HepG2 (cell line): Measurements from ENCODE around the gene FAM83E. TPM values are rescaled to one million over a fixed set of nuclear protein-coding genes. Genes with fewer than 3 reads are reported as not detected.
A peak's percentile ranks its signal among the peaks of the same experiment; 100 is the strongest.

Experiments used
- ATAC-seq: fragments of 200-7000 bp; cut with Tn5 transposase; 3 replicates; pipeline ENCODE4 v1.9.1; 2020; ENCODE audit warnings: mild to moderate bottlenecking, moderate library complexity
- BruUV-seq: library from RNA; stranded (reverse); fragments of 400-500 nt; replicated peaks from 2 replicates; lab custom pipeline; 2021; lab: Mats Ljungman, UMichigan
- CTCF ChIA-PET: fragments of 300-600 bp; formaldehyde crosslinking; extraction: SDS; loops from one replicate; lab custom pipeline; 2021; ENCODE audit warnings: low total read pairs, inconsistent platforms, low intra/inter-chr PET ratio; lab: Yijun Ruan, JAX
- POLR2A ChIA-PET: fragments of 350-600 bp; sonication (Branson Sonifier 250); formaldehyde crosslinking; loops from one replicate; lab custom pipeline; 2020; ENCODE audit warnings: antibody characterized with exemption, inconsistent platforms; lab: Yijun Ruan, JAX
- DNase-seq: peaks from one replicate; pipeline ENCODE4 v3.0.0-alpha.2; 2015; ENCODE audit warnings: low spot score
- FAIRE-seq: peaks from 3 replicates; lab custom pipeline; 2011; peaks lifted over from hg19 to GRCh38; lab: Jason Lieb, UNC
- H2AFZ ChIP-seq: one replicate; pipeline ENCODE4 v1.6.1; 2011; ENCODE audit warnings: low read length, inconsistent platforms
- H3K27ac ChIP-seq: fragments of 300-600 bp; 3 replicates; pipeline ENCODE4 v1.8.0; 2011; ENCODE audit warnings: mixed run types, mild to moderate bottlenecking, mixed read lengths, low read length, inconsistent platforms; ENCODE audit not compliant: insufficient read depth; ENCODE audit errors: extremely low read length
- H3K27me3 ChIP-seq, 2 experiments: fragments of 200-600 bp in 1 of 2; 2 replicates in 1 of 2; 3 replicates in 1 of 2; pipeline versions ENCODE4 v1.6.0 to v1.8.0; 2011; ENCODE audit warnings: low read length in 2 of 2, mild to moderate bottlenecking in 2 of 2, moderate library complexity in 2 of 2, inconsistent platforms in 1 of 2; ENCODE audit not compliant: insufficient read depth in 2 of 2, control insufficient read depth in 1 of 2
- H3K36me3 ChIP-seq, 2 experiments: fragments of 200-600 bp in 1 of 2; replicated peaks in 1 of 2; 2 replicates in 1 of 2; 3 replicates in 1 of 2; pipeline versions ENCODE4 v1.5.1 to v1.8.0; 2011; ENCODE audit warnings: low read length in 2 of 2, inconsistent platforms in 1 of 2; ENCODE audit not compliant: insufficient read depth in 2 of 2, control insufficient read depth in 1 of 2
- H3K4me1 ChIP-seq: 2 replicates; pipeline ENCODE4 v1.5.1; 2012; ENCODE audit warnings: low read length, inconsistent platforms; ENCODE audit not compliant: insufficient read depth
- H3K4me2 ChIP-seq: 2 replicates; pipeline ENCODE4 v1.6.0; 2011; ENCODE audit warnings: low read depth, low read length, inconsistent platforms
- H3K4me3 ChIP-seq, 3 experiments: fragments of 200-600 bp in 1 of 3; sonication (generic), shearing (Covaris generic) in 1 of 3; replicated peaks in 1 of 3; 2 replicates each; pipeline ENCODE4 v1.5.1; 2011 to 2016; ENCODE audit warnings: low read length in 3 of 3, inconsistent platforms in 2 of 3, low read depth in 2 of 3, mild to moderate bottlenecking in 2 of 3, control low read depth in 1 of 3, mixed read lengths in 1 of 3; ENCODE audit not compliant: insufficient read depth in 1 of 3
- H3K79me2 ChIP-seq: one replicate; pipeline ENCODE4 v1.6.1; 2011; ENCODE audit warnings: low read length, inconsistent platforms; ENCODE audit not compliant: insufficient read depth
- H3K9ac ChIP-seq: 2 replicates; pipeline ENCODE4 v1.6.0; 2011; ENCODE audit warnings: mild to moderate bottlenecking, low read depth, low read length, inconsistent platforms; ENCODE audit not compliant: insufficient read depth
- H3K9me3 ChIP-seq: 2 replicates; pipeline ENCODE4 v1.5.1; 2012; ENCODE audit warnings: mild to moderate bottlenecking, low read length
- H4K20me1 ChIP-seq: 2 replicates; pipeline ENCODE4 v1.6.0; 2011; ENCODE audit warnings: inconsistent platforms, mild to moderate bottlenecking, low read length, moderate library complexity; ENCODE audit not compliant: insufficient read depth
- CTCF ChIP-seq: sonication (generic); formaldehyde crosslinking; IDR thresholded peaks from 2 replicates; pipeline ENCODE4 v1.5.0; 2020; ENCODE audit warnings: mild to moderate bottlenecking, missing genetic modification reagents, moderate library complexity
- HNRNPH1 ChIP-seq: fragments of 200-400 bp; formaldehyde crosslinking; optimal IDR thresholded peaks from 2 replicates; pipeline ENCODE3; 2017; ENCODE audit warnings: mild to moderate bottlenecking, low read depth, low read length
- HOXA3 ChIP-seq: sonication (generic); formaldehyde crosslinking; IDR thresholded peaks from 2 replicates; pipeline ENCODE4 v1.5.0; 2020; ENCODE audit warnings: missing genetic modification reagents
- MTERF4 ChIP-seq: sonication (generic); formaldehyde crosslinking; IDR thresholded peaks from 2 replicates; pipeline ENCODE4 v1.8.0; 2023; ENCODE audit warnings: mild to moderate bottlenecking, missing genetic modification reagents
- NR2F6 ChIP-seq, 2 experiments: IDR thresholded peaks; 2 replicates each; pipeline ENCODE4 v1.6.1; 2016; ENCODE audit warnings: antibody characterized with exemption in 1 of 2, mild to moderate bottlenecking in 1 of 2
- PLSCR1 ChIP-seq: sonication (generic); formaldehyde crosslinking; IDR thresholded peaks from 2 replicates; pipeline ENCODE4 v1.5.0; 2020; ENCODE audit warnings: missing genetic modification reagents, mild to moderate bottlenecking, borderline replicate concordance
- SALL1 ChIP-seq: sonication (generic); formaldehyde crosslinking; IDR thresholded peaks from 2 replicates; pipeline ENCODE4 v1.8.0; 2022; ENCODE audit warnings: mild to moderate bottlenecking, missing genetic modification reagents
- TFDP1 ChIP-seq: IDR thresholded peaks from 2 replicates; pipeline ENCODE4 v1.6.1; 2016; ENCODE audit warnings: missing compliant biosample characterization, missing genetic modification reagents, borderline replicate concordance
- ZNF274 ChIP-seq: sonication (generic); formaldehyde crosslinking; IDR thresholded peaks from 2 replicates; pipeline ENCODE4 v1.5.1; 2020; ENCODE audit warnings: mild to moderate bottlenecking, missing genetic modification reagents
- ZNF317 ChIP-seq: sonication (generic); formaldehyde crosslinking; IDR thresholded peaks from 2 replicates; pipeline ENCODE4 v1.5.0; 2020; ENCODE audit warnings: mild to moderate bottlenecking, missing genetic modification reagents
- ZNF451 ChIP-seq: sonication (generic); formaldehyde crosslinking; IDR thresholded peaks from 2 replicates; pipeline ENCODE4 v1.5.0; 2020; ENCODE audit warnings: mild to moderate bottlenecking, missing genetic modification reagents
- ZNF556 ChIP-seq: sonication (generic); formaldehyde crosslinking; IDR thresholded peaks from 2 replicates; pipeline ENCODE4 v1.4.0; 2020; ENCODE audit warnings: mild to moderate bottlenecking, missing genetic modification reagents, borderline replicate concordance
- ZNF569 ChIP-seq: sonication (generic); formaldehyde crosslinking; IDR thresholded peaks from 2 replicates; pipeline ENCODE4 v1.5.0; 2020; ENCODE audit warnings: mild to moderate bottlenecking, missing genetic modification reagents, moderate library complexity, borderline replicate concordance
- ZNF777 ChIP-seq: sonication (generic); formaldehyde crosslinking; IDR thresholded peaks from 2 replicates; pipeline ENCODE4 v1.4.0; 2020; ENCODE audit warnings: missing genetic modification reagents
- ZNF790 ChIP-seq: sonication (generic); formaldehyde crosslinking; IDR thresholded peaks from 2 replicates; pipeline ENCODE4 v1.8.0; 2022; ENCODE audit warnings: missing genetic modification reagents, mild to moderate bottlenecking, borderline replicate concordance
- WGBS: methylation state at CpG from one replicate; pipeline ENCODE4 v1.1.6; 2017; ENCODE audit warnings: low lambda C conversion rate; 5-methylcytosine and 5-hydroxymethylcytosine counted together
- in situ Hi-C: cut with HindIII; loops from 2 replicates; pipeline ENCODE4 v1.10.0; 2017; ENCODE audit warnings: low pct_unique_long_range_greater_than_20kb; ENCODE audit not compliant: extremely low pct_ligation_motif_present
- intact Hi-C: fragments of 100-400 bp; cut with micrococcal nuclease; formaldehyde crosslinking; loops from one replicate; pipeline ENCODE4 v1.10.0; 2022; ENCODE audit not compliant: unreplicated experiment
- polyA plus RNA-seq, 8 experiments: library from polyadenylated mRNA; depleted of rRNA in 3 of 8; stranded (reverse) in 7 of 8; unstranded in 1 of 8; fragments of >200 nt; fragmentation: Illumina TruSeq in 4 of 8; extraction: Trizol in 4 of 8; gene quantifications; 2 replicates each; pipeline versions ENCODE4 v1.2.1 to v1.2.3, GENCODE V29; 2011 to 2016; ENCODE audit warnings: low read depth in 4 of 8, missing spikeins in 1 of 8, mixed read lengths in 1 of 8; ENCODE audit not compliant: insufficient read depth in 1 of 8
- total RNA-seq, 5 experiments: library from RNA; depleted of rRNA; stranded (reverse); fragments of >200 nt; fragmentation: Illumina TruSeq; extraction: Trizol; gene quantifications; 2 replicates each; pipeline ENCODE4 v1.2.3, GENCODE V29; 2016; ENCODE audit warnings: low read depth in 1 of 5

Gene FAM83E
- total and polyA plus RNA-seq, 2 of the 13 experiments (the other 11 are each of a cell fraction or from before 2014, with no cell fraction given), result 0.18 to 0.60 TPM

- Histone ChIP-seq H3K27me3 (peaks cover 0 to 8% of the 10 kb centered on the region in 2 experiments; a peak in 3 of 5 replicates), H3K36me3 (no peaks in the 10 kb centered on the region), H3K9ac (peak overlapping the region; percentile 23; the same call in 1 of the 2 replicates), H2AFZ (no peak overlapping the region), H3K79me2 (no peaks in the 10 kb centered on the region), H3K4me3 (peak overlapping the region in 2 of 3 experiments; percentile 15 to 50; a peak in 4 of 6 replicates), H3K4me2 (peak overlapping the region; percentile 96), H3K27ac (peak overlapping the region; percentile 64), H4K20me1 (no peaks in the 10 kb centered on the region), H3K9me3 (no peaks in the 10 kb centered on the region), H3K4me1 (peaks cover 63% of the 10 kb centered on the region)
- intact Hi-C loops (no loop called here), in situ Hi-C loops (no loop called here)
- BruUV-seq, result no TSS peak
- WGBS, result 13% methylated on average over 27 of the region's 29 CpGs
- ATAC-seq (peak; percentile 9), FAIRE-seq (peak; percentile 68), DNase-seq (peak; percentile 75)
- POLR2A ChIA-PET, result interaction anchor here (0.6 to 2.0 kb wide), 4 partner anchors 11 to 306 kb away, joined by 3 to 12 read pairs (median 4); partner anchors contain the start of genes RPL18 and SPHK2
- CTCF ChIA-PET, result interaction anchor here (0.6 to 0.9 kb wide), 2 partner anchors 8 to 22 kb away, joined by 3 read pairs; partner anchors contain the start of gene CA11
- TF ChIP-seq ZNF274 (CRISPR knock-in tag), result 0 out of 2 replicates have a peak, but pooled peaks have one; percentile 27
- peak; percentile 28; the same call in 1 of the 2 replicates for TF ChIP-seq SALL1 (CRISPR knock-in tag)
- no peak for TF ChIP-seq MTERF4 (CRISPR knock-in tag)
- TF ChIP-seq ZNF790 (CRISPR knock-in tag), result 0 out of 2 replicates have a peak, but pooled peaks have one; percentile 70
- peak; percentile 25 for TF ChIP-seq CTCF (CRISPR knock-in tag)
- peak; percentile 49 for TF ChIP-seq NR2F6 (IDR thresholded peaks at IDR 0.05)
- no peak for TF ChIP-seq NR2F6 (CRISPR knock-in tag; IDR thresholded peaks at IDR 0.05)
- peak; percentile 14; the same call in 1 of the 2 replicates for TF ChIP-seq TFDP1 (CRISPR knock-in tag)
- no peak for TF ChIP-seq PLSCR1
- TF ChIP-seq ZNF569 (CRISPR knock-in tag), result 0 out of 2 replicates have a peak, but pooled peaks have one; percentile 0
- TF ChIP-seq ZNF451 (CRISPR knock-in tag), result no peak
- TF ChIP-seq ZNF556 (CRISPR knock-in tag), result 0 out of 2 replicates have a peak, but pooled peaks have one; percentile 10
- TF ChIP-seq ZNF317 (CRISPR knock-in tag), result 0 out of 2 replicates have a peak, but pooled peaks have one; percentile 0
- TF ChIP-seq HNRNPH1, result no peak
- peak; percentile 45; the same call in 1 of the 2 replicates for TF ChIP-seq HOXA3 (CRISPR knock-in tag)
- peak; percentile 95 for TF ChIP-seq ZNF777 (CRISPR knock-in tag)
Measured at GRCh38 chr19:48637948-48638830, 23.3 kb upstream of the FAM83E start.
